ENCODE measurements around the gene POLE. TPM values are rescaled to one million over a fixed set of nuclear protein-coding genes. Genes with fewer than 3 reads are reported as not detected.

Gene POLE
- total and polyA plus RNA-seq, 9 of the 15 experiments (the other 6 are each of a cell fraction or from before 2014, with no cell fraction given) = 2.4 to 154 (median 49.6) TPM

GRCh38 chr12:132719141-132719953, 32.2 kb upstream of the POLE start:
- no peak for FAIRE-seq

More at GRCh38 chr12:132719141-132719953, 32.2 kb upstream of the POLE start:
- H3K9ac ChIP-seq (ENCODE audit: insufficient read depth in 1 of 2, low read depth in 2 of 2, low read length in 2 of 2) = no peak overlapping the region
- H3K4me1 ChIP-seq (replicated peaks in 1 of 2; ENCODE audit: control insufficient read depth in 2 of 2, insufficient read depth in 2 of 2, low read length in 2 of 2) = peaks cover 0 to 13% of the 10 kb centered on the region in 2 experiments; a peak in 3 of 5 replicates
- H3K4me3 ChIP-seq = no peak overlapping the region
- H3K79me2 ChIP-seq (ENCODE audit: control insufficient read depth, insufficient read depth, low read length) = peaks cover 8% of the 10 kb centered on the region
- CTCF ChIA-PET (ENCODE audit: low intra/inter-chr PET ratio) = no interaction called here
- H3K4me2 ChIP-seq (ENCODE audit: insufficient read depth, low read length) = no peak overlapping the region
- no peaks in the 10 kb centered on the region for H3K9me3 ChIP-seq (replicated peaks; ENCODE audit: control insufficient read depth, insufficient read depth, low read depth, low read length)
- intact Hi-C loops (cut with micrococcal nuclease) = no loop called here
- DNase-seq (ENCODE audit: extremely low read depth in 1 of 4, low spot score in 3 of 4) = no peak
- peaks cover 5% of the 10 kb centered on the region for H3K9me1 ChIP-seq (ENCODE audit: control insufficient read depth, insufficient read depth, low read length)
- TF ChIP-seq RBM22 (IDR thresholded peaks at IDR 0.05; ENCODE audit: low read depth, low read length, poor library complexity, severe bottlenecking) (peak; percentile 32), DDX20 (tag; IDR thresholded peaks at IDR 0.05; ENCODE audit: low read depth) (no peak), ARID3A (IDR thresholded peaks at IDR 0.05; ENCODE audit: borderline replicate concordance, low read depth, low read length) (no peak), POLR2G (IDR thresholded peaks at IDR 0.05; ENCODE audit: low read depth, low read length) (peak; percentile 57)
- BruUV-seq (replicated peaks) = no TSS peak
- ATAC-seq = no peak
- POLR2A ChIA-PET = no interaction called here
- in situ Hi-C loops (cut with MboI) = no loop called here
- no peaks in the 10 kb centered on the region; the same call in 1 of the 2 replicates for H4K20me1 ChIP-seq (replicated peaks; ENCODE audit: control insufficient read depth, insufficient read depth, low read length)
- H3K27me3 ChIP-seq (ENCODE audit: control insufficient read depth in 2 of 2, insufficient read depth in 2 of 2, low read length in 2 of 2) = no peaks in the 10 kb centered on the region
- no peak overlapping the region for H2AFZ ChIP-seq (ENCODE audit: low read depth, low read length)
- 96% methylated on average over 26 of the region's 31 CpGs for WGBS (ENCODE audit: insufficient coverage, low coverage, missing lambda C conversion rate)
- H3K36me3 ChIP-seq (ENCODE audit: control insufficient read depth, insufficient read depth, low read length) = peaks cover 86% of the 10 kb centered on the region; the same call in 2 of the 3 replicates
- H3K27ac ChIP-seq (ENCODE audit: extremely low read depth, low read depth, low read length) = no peak overlapping the region
